ENCODE results near the gene HIPK3.
"Not testable (repeated sequence)": the region's sequence is repeated elsewhere in the genome, so short reads cannot be mapped to it uniquely, and the experiment has no call there.

The HIPK3 gene

GRCh38 chr11:33234397-33235190, 22.6 kb upstream of the HIPK3 start:
- TF ChIP-seq TAF1 (IDR thresholded peaks at IDR 0.05; ENCODE audit: borderline replicate concordance, low read depth, low read length), result no peak
- no peak for TF ChIP-seq POLR2AphosphoS5 (IDR thresholded peaks at IDR 0.05; ENCODE audit: low read depth, low read length)
- TF ChIP-seq POLR2A (IDR thresholded peaks at IDR 0.05; ENCODE audit: low read depth, low read length), result no peak
- DNase-seq (ENCODE audit: insufficient read length) (no peak), FAIRE-seq (no peak)

GRCh38 chr11:33237039-33237597, 20.1 kb upstream of the HIPK3 start:
- no peak for TF ChIP-seq POLR2AphosphoS5 (IDR thresholded peaks at IDR 0.05; ENCODE audit: low read depth, low read length)
- TF ChIP-seq TAF1 (IDR thresholded peaks at IDR 0.05; ENCODE audit: borderline replicate concordance, low read depth, low read length), result no peak
- TF ChIP-seq POLR2A (IDR thresholded peaks at IDR 0.05; ENCODE audit: low read depth, low read length), result no peak
- FAIRE-seq (no peak), DNase-seq (ENCODE audit: insufficient read length) (no peak)

- no peak for DNase-seq (ENCODE audit: insufficient read length)
- TF ChIP-seq POLR2A (IDR thresholded peaks at IDR 0.05; ENCODE audit: low read depth, low read length), result no peak
- no peak for TF ChIP-seq POLR2AphosphoS5 (IDR thresholded peaks at IDR 0.05; ENCODE audit: low read depth, low read length)
- no peak for TF ChIP-seq TAF1 (IDR thresholded peaks at IDR 0.05; ENCODE audit: borderline replicate concordance, low read depth, low read length)
- peak; percentile 30 for FAIRE-seq
Observed at GRCh38 chr11:33242575-33242974, 14.6 kb upstream of the HIPK3 start.

- not testable (repeated sequence) for DNase-seq (ENCODE audit: insufficient read length); FAIRE-seq
Observed at GRCh38 chr11:33243654-33244053, 13.5 kb upstream of the HIPK3 start.

GRCh38 chr11:33248416-33248971, 8.7 kb upstream of the HIPK3 start:
- no peak for DNase-seq (ENCODE audit: insufficient read length)
- TF ChIP-seq TAF1 (IDR thresholded peaks at IDR 0.05; ENCODE audit: borderline replicate concordance, low read depth, low read length) (no peak), POLR2A (IDR thresholded peaks at IDR 0.05; ENCODE audit: low read depth, low read length) (no peak), POLR2AphosphoS5 (IDR thresholded peaks at IDR 0.05; ENCODE audit: low read depth, low read length) (no peak)
- no peak for FAIRE-seq

- FAIRE-seq (no peak), DNase-seq (ENCODE audit: insufficient read length) (no peak)
- TF ChIP-seq TAF1 (IDR thresholded peaks at IDR 0.05; ENCODE audit: borderline replicate concordance, low read depth, low read length), result no peak
- no peak for TF ChIP-seq POLR2AphosphoS5 (IDR thresholded peaks at IDR 0.05; ENCODE audit: low read depth, low read length)
- no peak for TF ChIP-seq POLR2A (IDR thresholded peaks at IDR 0.05; ENCODE audit: low read depth, low read length)
Observed at GRCh38 chr11:33256031-33256812, 959 bp upstream of the HIPK3 start.

- FAIRE-seq (no peak), DNase-seq (ENCODE audit: insufficient read length) (no peak)
Observed at GRCh38 chr11:33256813-33257159, 395 bp upstream of the HIPK3 start.

GRCh38 chr11:33257897-33258630, 883 bp downstream of the HIPK3 start:
- FAIRE-seq (peak; percentile 78), DNase-seq (ENCODE audit: insufficient read length) (peak; percentile 38)
- peak; percentile 70; the same call in 1 of the 2 replicates for TF ChIP-seq POLR2A (IDR thresholded peaks at IDR 0.05; ENCODE audit: low read depth, low read length)
- peak; percentile 66; the same call in 1 of the 2 replicates for TF ChIP-seq TAF1 (IDR thresholded peaks at IDR 0.05; ENCODE audit: borderline replicate concordance, low read depth, low read length)
- TF ChIP-seq POLR2AphosphoS5 (IDR thresholded peaks at IDR 0.05; ENCODE audit: low read depth, low read length), result peak; percentile 82

More at GRCh38 chr11:33256813-33257159, 395 bp upstream of the HIPK3 start:
- TF ChIP-seq POLR2A (IDR thresholded peaks at IDR 0.05; ENCODE audit: low read depth, low read length) (no peak), POLR2AphosphoS5 (IDR thresholded peaks at IDR 0.05; ENCODE audit: low read depth, low read length) (no peak), TAF1 (IDR thresholded peaks at IDR 0.05; ENCODE audit: borderline replicate concordance, low read depth, low read length) (no peak)

- no peak; the same call in 1 of the 2 replicates for TF ChIP-seq POLR2AphosphoS5 (IDR thresholded peaks at IDR 0.05; ENCODE audit: low read depth, low read length)
- no peak for TF ChIP-seq POLR2A (IDR thresholded peaks at IDR 0.05; ENCODE audit: low read depth, low read length)
- FAIRE-seq (no peak), DNase-seq (ENCODE audit: insufficient read length) (no peak)
Observed at GRCh38 chr11:33258631-33259205, 1.5 kb downstream of the HIPK3 start.

- FAIRE-seq (no peak), DNase-seq (ENCODE audit: insufficient read length) (no peak)
- no peak for TF ChIP-seq POLR2AphosphoS5 (IDR thresholded peaks at IDR 0.05; ENCODE audit: low read depth, low read length)
- no peak for TF ChIP-seq POLR2A (IDR thresholded peaks at IDR 0.05; ENCODE audit: low read depth, low read length)
- TF ChIP-seq TAF1 (IDR thresholded peaks at IDR 0.05; ENCODE audit: borderline replicate concordance, low read depth, low read length), result no peak
Observed at GRCh38 chr11:33259869-33260268, 2.7 kb downstream of the HIPK3 start.

- not testable (repeated sequence) for FAIRE-seq; DNase-seq (ENCODE audit: insufficient read length)
Observed at GRCh38 chr11:33261350-33261749, 4.2 kb downstream of the HIPK3 start.

Measured in GM12892 (cell line).